PC-9 (cell line): ENCODE measurements around the gene MDFIC.

ENCODE experiments used
- EZH2 ChIP-seq: fragments of 200-600 bp; sonication (generic); IDR thresholded peaks from 2 replicates; pipeline ENCODE4 v1.8.0; 2017; ENCODE audit warnings: antibody characterized with exemption, low read depth
- TF ChIP-seq, protein P1 (sequence below): fragments of 200-600 bp; sonication (generic); conservative IDR thresholded peaks from 2 replicates; pipeline ENCODE4 v1.6.1; 2017; ENCODE audit warnings: mixed run types, antibody characterized with exemption, mild to moderate bottlenecking, moderate library complexity

DNA sequence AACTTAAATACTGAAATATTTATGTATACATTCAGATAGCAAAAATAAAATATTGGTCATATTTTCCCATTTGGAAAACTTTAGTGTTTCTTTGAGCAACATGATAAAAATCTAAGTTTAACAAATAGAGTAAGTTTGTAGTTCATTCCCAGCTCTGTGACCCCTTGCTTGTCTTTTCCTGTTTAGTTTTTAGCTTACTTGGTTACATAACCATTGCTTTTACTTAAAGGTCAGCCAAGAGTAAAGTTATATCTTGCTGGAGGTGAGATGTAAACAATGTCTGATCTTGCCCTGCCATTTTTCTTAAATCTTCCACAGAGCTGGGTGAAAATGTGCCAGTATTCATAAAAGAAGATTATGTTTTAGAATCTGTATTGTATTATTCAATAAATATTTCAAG is 46.7 kb upstream of the MDFIC start:
- TF ChIP-seq, protein P1, sequence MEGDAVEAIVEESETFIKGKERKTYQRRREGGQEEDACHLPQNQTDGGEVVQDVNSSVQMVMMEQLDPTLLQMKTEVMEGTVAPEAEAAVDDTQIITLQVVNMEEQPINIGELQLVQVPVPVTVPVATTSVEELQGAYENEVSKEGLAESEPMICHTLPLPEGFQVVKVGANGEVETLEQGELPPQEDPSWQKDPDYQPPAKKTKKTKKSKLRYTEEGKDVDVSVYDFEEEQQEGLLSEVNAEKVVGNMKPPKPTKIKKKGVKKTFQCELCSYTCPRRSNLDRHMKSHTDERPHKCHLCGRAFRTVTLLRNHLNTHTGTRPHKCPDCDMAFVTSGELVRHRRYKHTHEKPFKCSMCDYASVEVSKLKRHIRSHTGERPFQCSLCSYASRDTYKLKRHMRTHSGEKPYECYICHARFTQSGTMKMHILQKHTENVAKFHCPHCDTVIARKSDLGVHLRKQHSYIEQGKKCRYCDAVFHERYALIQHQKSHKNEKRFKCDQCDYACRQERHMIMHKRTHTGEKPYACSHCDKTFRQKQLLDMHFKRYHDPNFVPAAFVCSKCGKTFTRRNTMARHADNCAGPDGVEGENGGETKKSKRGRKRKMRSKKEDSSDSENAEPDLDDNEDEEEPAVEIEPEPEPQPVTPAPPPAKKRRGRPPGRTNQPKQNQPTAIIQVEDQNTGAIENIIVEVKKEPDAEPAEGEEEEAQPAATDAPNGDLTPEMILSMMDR = no peak
- no peak for TF ChIP-seq EZH2
